ENCODE data around the gene SLC11A2.

Gene SLC11A2

GRCh38 chr12:51071663-51072062 lies 45.5 kb upstream of the SLC11A2 start (continued):
- TF ChIP-seq, protein P1, sequence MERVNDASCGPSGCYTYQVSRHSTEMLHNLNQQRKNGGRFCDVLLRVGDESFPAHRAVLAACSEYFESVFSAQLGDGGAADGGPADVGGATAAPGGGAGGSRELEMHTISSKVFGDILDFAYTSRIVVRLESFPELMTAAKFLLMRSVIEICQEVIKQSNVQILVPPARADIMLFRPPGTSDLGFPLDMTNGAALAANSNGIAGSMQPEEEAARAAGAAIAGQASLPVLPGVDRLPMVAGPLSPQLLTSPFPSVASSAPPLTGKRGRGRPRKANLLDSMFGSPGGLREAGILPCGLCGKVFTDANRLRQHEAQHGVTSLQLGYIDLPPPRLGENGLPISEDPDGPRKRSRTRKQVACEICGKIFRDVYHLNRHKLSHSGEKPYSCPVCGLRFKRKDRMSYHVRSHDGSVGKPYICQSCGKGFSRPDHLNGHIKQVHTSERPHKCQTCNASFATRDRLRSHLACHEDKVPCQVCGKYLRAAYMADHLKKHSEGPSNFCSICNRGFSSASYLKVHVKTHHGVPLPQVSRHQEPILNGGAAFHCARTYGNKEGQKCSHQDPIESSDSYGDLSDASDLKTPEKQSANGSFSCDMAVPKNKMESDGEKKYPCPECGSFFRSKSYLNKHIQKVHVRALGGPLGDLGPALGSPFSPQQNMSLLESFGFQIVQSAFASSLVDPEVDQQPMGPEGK (CRISPR knock-in tag; IDR thresholded peaks at IDR 0.05; ENCODE audit: borderline replicate concordance): no peak
- TF ChIP-seq TOX (CRISPR knock-in tag; IDR thresholded peaks at IDR 0.05; ENCODE audit: borderline replicate concordance) (no peak), ZFP3 (CRISPR knock-in tag; IDR thresholded peaks at IDR 0.05) (no peak)

GRCh38 chr12:51070004-51070403 lies 43.8 kb upstream of the SLC11A2 start:
- TF ChIP-seq ISL1 (CRISPR knock-in tag; IDR thresholded peaks at IDR 0.05) (no peak), CREB5 (CRISPR knock-in tag; IDR thresholded peaks at IDR 0.05; ENCODE audit: low read depth) (no peak), GLIS3 (CRISPR knock-in tag; IDR thresholded peaks at IDR 0.05) (no peak), ZNF70 (CRISPR knock-in tag; IDR thresholded peaks at IDR 0.05) (no peak)
- TF ChIP-seq, protein P1 (CRISPR knock-in tag; IDR thresholded peaks at IDR 0.05; ENCODE audit: borderline replicate concordance): no peak
- ATAC-seq: no peak

GRCh38 chr12:51067771-51068170 lies 41.6 kb upstream of the SLC11A2 start:
- no peak for ATAC-seq
- TF ChIP-seq, protein P2, sequence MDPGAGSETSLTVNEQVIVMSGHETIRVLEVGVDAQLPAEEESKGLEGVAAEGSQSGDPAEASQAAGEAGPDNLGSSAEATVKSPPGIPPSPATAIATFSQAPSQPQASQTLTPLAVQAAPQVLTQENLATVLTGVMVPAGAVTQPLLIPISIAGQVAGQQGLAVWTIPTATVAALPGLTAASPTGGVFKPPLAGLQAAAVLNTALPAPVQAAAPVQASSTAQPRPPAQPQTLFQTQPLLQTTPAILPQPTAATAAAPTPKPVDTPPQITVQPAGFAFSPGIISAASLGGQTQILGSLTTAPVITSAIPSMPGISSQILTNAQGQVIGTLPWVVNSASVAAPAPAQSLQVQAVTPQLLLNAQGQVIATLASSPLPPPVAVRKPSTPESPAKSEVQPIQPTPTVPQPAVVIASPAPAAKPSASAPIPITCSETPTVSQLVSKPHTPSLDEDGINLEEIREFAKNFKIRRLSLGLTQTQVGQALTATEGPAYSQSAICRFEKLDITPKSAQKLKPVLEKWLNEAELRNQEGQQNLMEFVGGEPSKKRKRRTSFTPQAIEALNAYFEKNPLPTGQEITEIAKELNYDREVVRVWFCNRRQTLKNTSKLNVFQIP (CRISPR knock-in tag; IDR thresholded peaks at IDR 0.05; ENCODE audit: borderline replicate concordance, low read depth): no peak
- no peak for TF ChIP-seq RARB (CRISPR knock-in tag; IDR thresholded peaks at IDR 0.05)
- TF ChIP-seq ZNF8 (CRISPR knock-in tag; IDR thresholded peaks at IDR 0.05): no peak
- TF ChIP-seq TCF4 (CRISPR knock-in tag; IDR thresholded peaks at IDR 0.05; ENCODE audit: borderline replicate concordance): no peak
- TF ChIP-seq GLIS3 (CRISPR knock-in tag; IDR thresholded peaks at IDR 0.05): no peak
- TF ChIP-seq TOX (CRISPR knock-in tag; IDR thresholded peaks at IDR 0.05; ENCODE audit: borderline replicate concordance): no peak
- TF ChIP-seq TSHZ2 (CRISPR knock-in tag; IDR thresholded peaks at IDR 0.05): no peak
- no peak for TF ChIP-seq ZFP30 (CRISPR knock-in tag; IDR thresholded peaks at IDR 0.05)
- no peak for TF ChIP-seq CREB5 (CRISPR knock-in tag; IDR thresholded peaks at IDR 0.05; ENCODE audit: low read depth)
- TF ChIP-seq CSRNP3 (CRISPR knock-in tag; IDR thresholded peaks at IDR 0.05): no peak

GRCh38 chr12:51067229-51067628 lies 41.0 kb upstream of the SLC11A2 start:
- ATAC-seq: no peak
- no peak for TF ChIP-seq PPARA (CRISPR knock-in tag; IDR thresholded peaks at IDR 0.05; ENCODE audit: borderline replicate concordance)
- TF ChIP-seq CSDC2 (CRISPR knock-in tag; IDR thresholded peaks at IDR 0.05): no peak
- TF ChIP-seq CSRNP3 (CRISPR knock-in tag; IDR thresholded peaks at IDR 0.05): no peak
- no peak for TF ChIP-seq ZNF8 (CRISPR knock-in tag; IDR thresholded peaks at IDR 0.05)
- no peak for TF ChIP-seq ZC3H10 (CRISPR knock-in tag; IDR thresholded peaks at IDR 0.05)
- no peak for TF ChIP-seq ZNF565 (CRISPR knock-in tag; conservative IDR thresholded peaks at IDR 0.05; ENCODE audit: low read depth)
- TF ChIP-seq BACH2 (CRISPR knock-in tag; IDR thresholded peaks at IDR 0.05; ENCODE audit: borderline replicate concordance): no peak
